ENCODE measurements around the gene HDAC4.

HDAC4 gene

GRCh38 chr2:239423551-239423950 lies 22.7 kb upstream of the HDAC4 start:
- no peaks in the 10 kb centered on the region for H3K27me3 ChIP-seq (ENCODE audit: insufficient read depth, poor library complexity, severe bottlenecking)
- H3K4me3 ChIP-seq (replicated peaks; ENCODE audit: insufficient read depth, low read length) = no peak overlapping the region
- no peak for DNase-seq (ENCODE audit: low read depth in 1 of 2, low spot score in 1 of 2)
- TF ChIP-seq POLR2AphosphoS5 (IDR thresholded peaks at IDR 0.05; ENCODE audit: low read depth) (no peak), SPI1 (IDR thresholded peaks at IDR 0.05; ENCODE audit: borderline replicate concordance, low read depth) (no peak)
- H3K27ac ChIP-seq (replicated peaks) = no peak overlapping the region

- Histone ChIP-seq H3K27me3 (ENCODE audit: insufficient read depth, poor library complexity, severe bottlenecking) (no peaks in the 10 kb centered on the region), H3K27ac (replicated peaks) (no peak overlapping the region), H3K4me3 (replicated peaks; ENCODE audit: insufficient read depth, low read length) (no peak overlapping the region)
- no peak for DNase-seq (ENCODE audit: low read depth in 1 of 2, low spot score in 1 of 2)
- TF ChIP-seq REST (IDR thresholded peaks at IDR 0.05; ENCODE audit: insufficient replicate concordance, low read depth) (no peak), CTCF (IDR thresholded peaks at IDR 0.05; ENCODE audit: insufficient read depth, low read length) (no peak), SPI1 (IDR thresholded peaks at IDR 0.05; ENCODE audit: borderline replicate concordance, low read depth) (no peak), POLR2AphosphoS5 (IDR thresholded peaks at IDR 0.05; ENCODE audit: low read depth) (no peak), GABPA (IDR thresholded peaks at IDR 0.05; ENCODE audit: low read depth) (no peak)
Observed at GRCh38 chr2:239421851-239422250, 21.0 kb upstream of the HDAC4 start.

- Histone ChIP-seq H3K27ac (replicated peaks) (no peak overlapping the region), H3K4me3 (replicated peaks; ENCODE audit: insufficient read depth, low read length) (no peak overlapping the region)
- no peak for TF ChIP-seq REST (IDR thresholded peaks at IDR 0.05; ENCODE audit: insufficient replicate concordance, low read depth)
- TF ChIP-seq SPI1 (IDR thresholded peaks at IDR 0.05; ENCODE audit: borderline replicate concordance, low read depth) = no peak
- no peak for TF ChIP-seq CTCF (IDR thresholded peaks at IDR 0.05; ENCODE audit: insufficient read depth, low read length)
- TF ChIP-seq GABPA (IDR thresholded peaks at IDR 0.05; ENCODE audit: low read depth) = no peak
- TF ChIP-seq POLR2AphosphoS5 (IDR thresholded peaks at IDR 0.05; ENCODE audit: low read depth) = no peak
Observed at GRCh38 chr2:239420082-239420481, 19.3 kb upstream of the HDAC4 start.

GRCh38 chr2:239418918-239419317 lies 18.1 kb upstream of the HDAC4 start:
- no peak overlapping the region for H3K27ac ChIP-seq (replicated peaks)
- DNase-seq (ENCODE audit: low read depth in 1 of 2, low spot score in 1 of 2) = no peak
- TF ChIP-seq POLR2AphosphoS5 (IDR thresholded peaks at IDR 0.05; ENCODE audit: low read depth) = no peak
- no peak overlapping the region for H3K4me3 ChIP-seq (replicated peaks; ENCODE audit: insufficient read depth, low read length)
- no peaks in the 10 kb centered on the region for H3K27me3 ChIP-seq (ENCODE audit: insufficient read depth, poor library complexity, severe bottlenecking)

More at GRCh38 chr2:239420082-239420481, 19.3 kb upstream of the HDAC4 start:
- no peak for DNase-seq (ENCODE audit: low read depth in 1 of 2, low spot score in 1 of 2)
- no peaks in the 10 kb centered on the region for H3K27me3 ChIP-seq (ENCODE audit: insufficient read depth, poor library complexity, severe bottlenecking)

- Histone ChIP-seq H3K27me3 (ENCODE audit: insufficient read depth, poor library complexity, severe bottlenecking) (no peaks in the 10 kb centered on the region), H3K4me3 (replicated peaks; ENCODE audit: insufficient read depth, low read length) (no peak overlapping the region), H3K27ac (replicated peaks) (no peak overlapping the region)
- TF ChIP-seq CTCF (IDR thresholded peaks at IDR 0.05; ENCODE audit: insufficient read depth, low read length) (no peak), POLR2AphosphoS5 (IDR thresholded peaks at IDR 0.05; ENCODE audit: low read depth) (no peak), GABPA (IDR thresholded peaks at IDR 0.05; ENCODE audit: low read depth) (no peak)
- no peak for DNase-seq (ENCODE audit: low read depth in 1 of 2, low spot score in 1 of 2)
Observed at GRCh38 chr2:239412905-239413603, 12.2 kb upstream of the HDAC4 start.

All from HL-60 (cell line).